GM18511 (cell line): ENCODE results near the gene L3MBTL2.

Source experiments
- ATAC-seq: cut with Tn5 transposase; IDR thresholded peaks from one replicate; pipeline ENCODE4 v1.9.1; 2021; ENCODE audit warnings: mild to moderate bottlenecking, moderate library complexity; ENCODE audit not compliant: unreplicated experiment

Gene L3MBTL2

GRCh38 chr22:41264408-41264941 lies 59.4 kb downstream of the L3MBTL2 start:
- no peak for ATAC-seq

GRCh38 chr22:41267958-41268357 lies 62.8 kb downstream of the L3MBTL2 start:
- ATAC-seq: no peak

GRCh38 chr22:41271787-41272186 lies 66.7 kb downstream of the L3MBTL2 start:
- no peak for ATAC-seq

- no peak for ATAC-seq
Measured at GRCh38 chr22:41273128-41273527, 68.0 kb downstream of the L3MBTL2 start.

GRCh38 chr22:41274856-41275255 lies 69.7 kb downstream of the L3MBTL2 start:
- ATAC-seq: no peak

GRCh38 chr22:41280065-41280464 lies 75.0 kb downstream of the L3MBTL2 start:
- ATAC-seq: no peak

- no peak for ATAC-seq
Measured at GRCh38 chr22:41280854-41281253, 75.7 kb downstream of the L3MBTL2 start.
